Adrenal gland (tissue), 12 donors: ENCODE measurements around the gene PTPN20. TPM values are rescaled to one million over a fixed set of nuclear protein-coding genes. Genes with fewer than 3 reads are reported as not detected.

ENCODE experiments used
- DNase-seq, 7 donors: peaks; one replicate each; pipeline ENCODE4 v3.0.0-alpha.2; 2019 to 2020
- H3K27ac ChIP-seq, 5 donors: fragments of 200-600 bp; sonication (generic) in 4 of 5; 1 replicate in 3 of 5; 2 replicates in 2 of 5; pipeline versions ENCODE4 v1.5.1 to v1.8.0; 2016 to 2020; ENCODE audit warnings: mild to moderate bottlenecking in 1 of 5
- H3K27me3 ChIP-seq: fragments of 200-600 bp; 2 replicates; pipeline ENCODE4 v1.8.0; 2021
- H3K36me3 ChIP-seq, 2 donors: fragments of 200-600 bp; replicated peaks in 1 of 2; 1 replicate in 1 of 2; 2 replicates in 1 of 2; pipeline versions ENCODE4 v1.5.1 to v1.8.0; 2018 to 2022
- H3K4me1 ChIP-seq, 2 donors: fragments of 200-600 bp; replicated peaks in 1 of 2; 1 replicate in 1 of 2; 2 replicates in 1 of 2; pipeline versions ENCODE4 v1.5.1 to v1.8.0; 2018 to 2021
- H3K4me3 ChIP-seq, 4 donors: fragments of 200-600 bp; sonication (generic) in 3 of 4; one replicate each; pipeline ENCODE4 v1.5.1; 2016 to 2018
- H3K9me3 ChIP-seq, 3 donors: fragments of 200-600 bp; sonication (generic) in 1 of 3; replicated peaks in 1 of 3; 1 replicate in 2 of 3; 2 replicates in 1 of 3; pipeline versions ENCODE4 v1.5.1 to v1.8.0; 2016 to 2021
- POLR2A ChIP-seq, 2 donors: fragments of 450-650 bp; IDR thresholded peaks; one replicate each; pipeline ENCODE4 v1.6.1; 2017; ENCODE audit warnings: antibody characterized with exemption in 2 of 2, mild to moderate bottlenecking in 2 of 2, moderate library complexity in 1 of 2
- WGBS, 4 donors: extraction: QIAGEN DNeasy Blood & Tissue Kit in 2 of 4; methylation state at CpG; one replicate each; pipeline versions ENCODE4 v1.1.5 to v1.1.7; 2013 to 2017; 5-methylcytosine and 5-hydroxymethylcytosine counted together
- intact Hi-C, 2 donors: fragments of 100-400 bp; cut with DNase I; formaldehyde crosslinking; loops; one replicate each; pipeline versions ENCODE4 v1.14.1 to v1.15.0; 2022 to 2023
- polyA plus RNA-seq, 3 donors: library from polyadenylated mRNA; stranded (reverse); fragments of 200-250 nt in 2 of 3; fragments of 350-450 nt in 1 of 3; fragmentation: Illumina TruSeq in 1 of 3; extraction: RNeasy Lipid Tissue Mini Kit (QIAGEN cat#74804) in 1 of 3; gene quantifications; one replicate each; pipeline ENCODE4 v1.2.3, GENCODE V29; 2013 to 2014
- total RNA-seq, 9 donors: library from RNA; depleted of rRNA in 4 of 9; stranded (reverse); fragments of >200 nt in 4 of 9; fragments of 120-200 nt in 1 of 9; fragmentation: NEBNext Ultra II Directional in 1 of 9; extraction: Animal tissue kit (Norgen Biotek cat#: 25700) in 1 of 9; gene quantifications; one replicate each; pipeline versions ENCODE4 v1.1.0 to v1.2.4, GENCODE V29; 2013 to 2023
- TF ChIP-seq, protein P1 (sequence below), 6 experiments: fragments of 450-650 bp in 4 of 6; fragments of 200-600 bp in 2 of 6; sonication (generic) in 1 of 6; IDR thresholded peaks; 1 replicate in 5 of 6; 2 replicates in 1 of 6; pipeline versions ENCODE4 v1.5.1 to v1.8.0; 2016 to 2021; ENCODE audit warnings: antibody characterized with exemption in 6 of 6, mild to moderate bottlenecking in 2 of 6, moderate library complexity in 1 of 6
- donor health status: healthy with polysubstance abuse.
- donor health status: Bipolar disorder and iron deficiency.
- donor health status: DM: yes; HTN: yes; CAD: no.
- donor health status: DM: no; HTN: no; CAD: no.
- donor health status: DM: no; HTN: no; CAD: no.
- donor health status: DM: yes; HTN: yes; CAD: no.

The PTPN20 gene
- total and polyA plus RNA-seq, 12 donors = 3.2 to 27.2 (median 11.2) TPM

DNA sequence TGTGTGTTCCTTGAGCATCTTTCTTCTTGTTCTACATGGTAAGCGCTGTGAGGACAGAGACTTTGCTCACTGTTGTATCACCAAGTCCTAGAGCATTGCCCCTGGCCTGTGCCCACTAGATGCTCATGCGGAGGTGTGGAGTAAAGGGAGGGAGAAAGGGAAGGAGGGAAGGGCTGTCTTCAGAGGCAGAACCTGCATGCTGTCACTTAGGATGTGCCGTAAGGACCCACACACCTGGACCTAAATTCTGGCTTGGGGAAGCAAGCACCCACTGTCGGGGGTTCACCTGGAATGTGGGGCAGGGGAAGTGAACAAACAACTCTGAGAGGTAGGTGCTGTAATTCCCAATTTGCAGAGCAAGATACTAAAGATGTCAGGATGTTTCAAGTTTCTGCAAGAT, 129.5 kb downstream of the PTPN20 start:
- DNase-seq = no peak
- no peak overlapping the region for H3K4me3 ChIP-seq
- WGBS, 4 donors = 90 to 94% (median 92%) methylated on average over 4 of the region's 4 CpGs
- no peaks in the 10 kb centered on the region for H3K27me3 ChIP-seq
- intact Hi-C loops = no loop called here
- H3K4me1 ChIP-seq = no peaks in the 10 kb centered on the region
- TF ChIP-seq, protein P1, sequence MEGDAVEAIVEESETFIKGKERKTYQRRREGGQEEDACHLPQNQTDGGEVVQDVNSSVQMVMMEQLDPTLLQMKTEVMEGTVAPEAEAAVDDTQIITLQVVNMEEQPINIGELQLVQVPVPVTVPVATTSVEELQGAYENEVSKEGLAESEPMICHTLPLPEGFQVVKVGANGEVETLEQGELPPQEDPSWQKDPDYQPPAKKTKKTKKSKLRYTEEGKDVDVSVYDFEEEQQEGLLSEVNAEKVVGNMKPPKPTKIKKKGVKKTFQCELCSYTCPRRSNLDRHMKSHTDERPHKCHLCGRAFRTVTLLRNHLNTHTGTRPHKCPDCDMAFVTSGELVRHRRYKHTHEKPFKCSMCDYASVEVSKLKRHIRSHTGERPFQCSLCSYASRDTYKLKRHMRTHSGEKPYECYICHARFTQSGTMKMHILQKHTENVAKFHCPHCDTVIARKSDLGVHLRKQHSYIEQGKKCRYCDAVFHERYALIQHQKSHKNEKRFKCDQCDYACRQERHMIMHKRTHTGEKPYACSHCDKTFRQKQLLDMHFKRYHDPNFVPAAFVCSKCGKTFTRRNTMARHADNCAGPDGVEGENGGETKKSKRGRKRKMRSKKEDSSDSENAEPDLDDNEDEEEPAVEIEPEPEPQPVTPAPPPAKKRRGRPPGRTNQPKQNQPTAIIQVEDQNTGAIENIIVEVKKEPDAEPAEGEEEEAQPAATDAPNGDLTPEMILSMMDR (IDR thresholded peaks at IDR 0.05) = no peak
- H3K27ac ChIP-seq = no peak overlapping the region
- no peaks in the 10 kb centered on the region for H3K9me3 ChIP-seq
- H3K36me3 ChIP-seq = no peaks in the 10 kb centered on the region

GRCh38 chr10:47041396-47042198, 130.4 kb downstream of the PTPN20 start:
- Histone ChIP-seq H3K27ac (no peak overlapping the region), H3K36me3 (no peaks in the 10 kb centered on the region), H3K4me3 (no peak overlapping the region), H3K9me3 (no peaks in the 10 kb centered on the region), H3K4me1 (no peaks in the 10 kb centered on the region), H3K27me3 (no peaks in the 10 kb centered on the region)
- TF ChIP-seq, protein P1 (IDR thresholded peaks at IDR 0.05) = no peak
- TF ChIP-seq POLR2A (IDR thresholded peaks at IDR 0.05) = no peak
- 84 to 89% (median 86%) methylated on average over 4 of the region's 4 CpGs for WGBS, 4 donors
- intact Hi-C loops = no loop called here
- no peak for DNase-seq

- Histone ChIP-seq H3K27me3 (no peaks in the 10 kb centered on the region), H3K4me3 (no peak overlapping the region), H3K27ac (no peak overlapping the region), H3K9me3 (no peaks in the 10 kb centered on the region), H3K36me3 (no peaks in the 10 kb centered on the region), H3K4me1 (no peaks in the 10 kb centered on the region)
- intact Hi-C loops = no loop called here
- DNase-seq = no peak
- no peak for TF ChIP-seq POLR2A (IDR thresholded peaks at IDR 0.05)
- TF ChIP-seq, protein P1 (IDR thresholded peaks at IDR 0.05) = no peak
- WGBS, 4 donors = 70 to 85% (median 73%) methylated on average over 5 of the region's 5 CpGs
Observed at GRCh38 chr10:47042199-47042473, 130.9 kb downstream of the PTPN20 start.

- no peak for DNase-seq
Observed at GRCh38 chr10:47042780-47043750, 131.8 kb downstream of the PTPN20 start.

More at GRCh38 chr10:47042780-47043750, 131.8 kb downstream of the PTPN20 start:
- Histone ChIP-seq H3K4me3 (no peak overlapping the region), H3K27ac (no peak overlapping the region), H3K4me1 (no peaks in the 10 kb centered on the region), H3K27me3 (no peaks in the 10 kb centered on the region), H3K36me3 (no peaks in the 10 kb centered on the region), H3K9me3 (no peaks in the 10 kb centered on the region)
- WGBS, 4 donors = 89 to 91% (median 89%) methylated on average over 14 to 19 of the region's 19 CpGs
- intact Hi-C loops = no loop called here
- TF ChIP-seq, protein P1 (IDR thresholded peaks at IDR 0.05) = no peak
- no peak for TF ChIP-seq POLR2A (IDR thresholded peaks at IDR 0.05)
